ENCODE data around the gene SCN4B. TPM values are rescaled to one million over a fixed set of nuclear protein-coding genes. Genes with fewer than 3 reads are reported as not detected.
"Not testable (repeated sequence)": the region's sequence is repeated elsewhere in the genome, so short reads cannot be mapped to it uniquely, and the experiment has no call there.

Gene SCN4B, protein sequence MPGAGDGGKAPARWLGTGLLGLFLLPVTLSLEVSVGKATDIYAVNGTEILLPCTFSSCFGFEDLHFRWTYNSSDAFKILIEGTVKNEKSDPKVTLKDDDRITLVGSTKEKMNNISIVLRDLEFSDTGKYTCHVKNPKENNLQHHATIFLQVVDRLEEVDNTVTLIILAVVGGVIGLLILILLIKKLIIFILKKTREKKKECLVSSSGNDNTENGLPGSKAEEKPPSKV
- under 1 TPM; 0.26 to 0.27 TPM for total RNA-seq

DNA sequence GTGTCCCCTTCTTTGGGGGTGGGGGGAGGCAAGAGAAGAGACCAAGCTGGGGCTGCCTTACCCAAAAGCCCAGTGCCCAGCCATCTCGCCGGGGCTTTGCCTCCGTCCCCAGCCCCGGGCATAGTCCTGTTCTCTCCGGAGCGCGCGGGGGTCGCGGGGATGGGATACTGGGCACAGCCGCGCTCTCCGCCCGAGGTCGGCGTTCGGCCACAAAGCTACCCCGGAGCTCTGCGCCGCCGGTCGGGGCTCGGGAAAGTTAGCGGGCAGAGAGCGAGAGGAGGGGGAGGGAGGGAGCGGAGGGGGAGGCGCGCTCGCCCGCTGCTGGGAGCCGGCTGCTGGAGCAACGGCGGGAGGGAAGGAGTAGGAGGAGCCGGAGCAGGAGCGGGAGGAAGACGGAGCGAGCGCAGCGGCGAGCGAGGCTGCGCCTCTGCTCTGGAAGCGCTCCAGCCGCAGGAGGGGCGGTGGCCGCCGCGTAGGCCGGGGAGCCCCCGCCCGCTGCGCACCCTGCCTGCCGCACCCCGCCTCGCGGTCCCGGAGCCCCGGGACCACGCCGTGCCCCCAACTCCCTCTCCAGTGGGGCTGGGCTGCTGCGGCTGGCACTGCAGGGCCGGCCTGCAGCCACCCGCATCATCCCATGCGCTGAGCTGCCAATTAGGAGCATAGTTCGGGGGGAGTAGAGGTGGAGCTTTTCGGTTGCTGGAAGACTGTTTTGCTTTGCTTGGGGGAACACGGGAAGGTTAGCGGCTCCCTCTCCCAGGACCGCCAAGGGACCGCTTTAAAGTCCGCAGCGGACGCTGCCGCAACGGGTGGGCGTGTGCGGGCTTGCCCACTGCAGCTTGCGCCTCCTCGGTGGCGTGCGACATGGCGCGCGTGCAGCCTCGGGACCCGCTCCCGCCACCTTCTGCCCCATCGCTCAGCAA is at the start of gene SCN4B:
TSS of gene SCN4B (minus strand) at position 272 of the 920 bp plus-strand sequence. CDS start at position 122, 150 bp downstream.
- Mint-ChIP-seq H3K27ac (no peak within 1 kb of the TSS), H3K27me3 (peaks cover 54% of the 10 kb centered on the region), H3K4me1 (peaks cover 6% of the 10 kb centered on the region), H3K4me3 (peak within 1 kb of the TSS; percentile 38), H3K9me3 (ENCODE audit: low read depth) (no peaks in the 10 kb centered on the region), H3K36me3 (ENCODE audit: low read depth) (no peaks in the 10 kb centered on the region)
- DNase-seq = peak; percentile 40
- ChIA-PET CTCF (interaction anchor here (1.1 to 1.7 kb wide), 2 partner anchors 8 to 19 kb away, joined by 3 to 12 read pairs; no protein-coding TSS in a partner anchor), POLR2A (interaction anchor here (0.5 to 0.6 kb wide), 2 partner anchors 80 to 299 kb away, joined by 3 to 4 read pairs; no protein-coding TSS in a partner anchor)
- ATAC-seq = peak; percentile 43
- intact Hi-C loops (cut with DNase I, micrococcal nuclease) = no loop called here

DNA sequence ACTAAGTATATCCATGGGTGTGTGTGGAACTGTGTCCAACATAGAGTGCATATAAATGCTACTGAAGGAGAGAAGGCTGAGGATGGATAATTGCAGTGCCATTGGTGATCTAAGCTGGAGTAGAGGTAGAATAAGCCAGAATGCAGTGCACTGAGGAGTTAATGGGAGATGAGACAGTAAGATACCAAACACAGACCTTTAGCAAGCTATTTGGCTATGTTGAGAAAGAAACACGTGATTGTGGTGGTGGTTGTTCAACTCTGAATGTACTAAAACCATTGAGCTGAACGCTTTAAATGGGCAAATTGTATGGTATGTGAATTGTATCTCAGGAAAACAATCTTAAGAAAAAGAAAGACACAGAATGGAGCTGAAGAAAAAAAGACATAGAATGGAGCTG is 49.3 kb upstream of the SCN4B start:
- Mint-ChIP-seq H3K27ac (no peak overlapping the region), H3K4me3 (no peak overlapping the region), H3K9me3 (ENCODE audit: low read depth) (no peaks in the 10 kb centered on the region), H3K36me3 (ENCODE audit: low read depth) (peaks cover 23% of the 10 kb centered on the region), H3K27me3 (no peaks in the 10 kb centered on the region), H3K4me1 (peaks cover 14% of the 10 kb centered on the region)
- CTCF ChIA-PET = interaction anchor here (1.0 to 1.8 kb wide), 9 partner anchors 10 to 63 kb away, joined by 3 to 16 read pairs (median 5); partner anchors contain the start of genes JAML and MPZL3
- POLR2A ChIA-PET = interaction anchor here (0.7 to 1.7 kb wide), 4 partner anchors 13 to 22 kb away, joined by 4 to 14 read pairs (median 6); partner anchors contain the start of gene JAML
- ATAC-seq = no peak
- intact Hi-C loops (cut with DNase I, micrococcal nuclease) = loop anchor here (1.0 to 5.0 kb wide), 8 partner anchors 15 to 370 kb away; partner anchors contain the start of genes ARCN1 (in 1 of the 2), CD3D (in 1 of the 2), CD3G (in 1 of the 2) and JAML (in 1 of the 2)
- no peak for DNase-seq

DNA sequence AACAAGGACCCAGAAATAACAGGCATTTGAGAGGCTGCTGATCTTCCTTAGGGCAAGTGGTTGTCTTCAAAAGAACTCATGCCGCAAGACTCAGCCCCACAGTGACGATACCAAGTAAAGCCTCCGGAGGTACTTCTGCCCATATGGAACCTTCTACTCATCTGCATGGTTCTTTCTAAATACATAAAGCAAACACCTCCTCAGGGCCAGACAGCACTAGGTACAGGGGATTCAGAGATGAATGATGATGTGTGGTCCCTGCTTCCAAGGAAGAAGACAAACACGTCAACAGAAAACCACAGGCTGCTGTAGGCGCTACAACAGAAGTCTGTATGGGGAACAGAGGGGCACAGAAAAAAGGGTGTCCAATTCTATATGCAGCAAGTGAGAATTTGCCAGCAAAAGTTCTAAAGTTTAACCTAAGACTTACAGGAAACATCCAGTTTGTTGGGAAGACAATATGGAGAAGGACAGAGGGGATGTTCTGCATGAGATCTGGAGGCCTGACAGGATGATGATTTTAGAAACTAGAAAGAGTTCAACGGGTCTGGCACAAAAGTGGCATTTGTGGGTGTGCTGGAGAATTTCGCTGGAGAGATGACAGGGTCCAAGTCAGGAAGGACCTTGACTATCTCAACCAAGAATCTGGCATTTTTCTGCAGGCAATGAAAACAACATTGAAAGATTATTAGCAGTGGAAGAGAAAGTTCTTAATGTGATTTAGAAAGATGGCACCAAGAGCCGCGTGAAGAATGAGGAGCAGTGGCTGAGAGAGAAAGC is 48.5 kb upstream of the SCN4B start:
- H3K27me3 Mint-ChIP-seq = no peaks in the 10 kb centered on the region
- CTCF ChIA-PET = interaction anchor here (1.3 to 1.8 kb wide), 3 partner anchors 16 to 51 kb away, joined by 3 to 16 read pairs (median 4); no protein-coding TSS in a partner anchor

DNA sequence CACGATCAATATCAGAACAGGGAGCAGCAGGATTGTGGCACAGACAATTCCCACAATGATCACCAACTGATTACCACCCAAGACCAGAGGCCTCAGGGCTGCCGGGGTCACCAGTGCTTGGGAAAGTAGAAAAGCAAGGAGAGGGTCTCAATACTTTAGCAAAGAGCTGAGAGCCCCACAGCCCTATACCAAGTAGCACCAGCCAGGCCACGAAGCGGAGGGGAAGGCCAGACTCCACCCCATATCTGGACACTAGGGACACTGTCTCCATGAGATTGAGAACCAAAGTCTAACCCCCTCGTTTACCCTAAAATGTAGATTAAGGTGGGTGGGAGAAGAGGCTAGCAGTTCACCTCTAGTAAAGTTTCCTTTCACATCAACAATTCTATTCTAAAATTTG is 47.9 kb upstream of the SCN4B start:
- intact Hi-C loops (cut with DNase I, micrococcal nuclease) = loop anchor here (2.0 to 5.0 kb wide), 4 partner anchors 142 to 372 kb away; partner anchors contain the start of genes ARCN1 (in 1 of the 2), CD3D (in 1 of the 2) and CD3G (in 1 of the 2)
- ChIA-PET POLR2A (interaction anchor here (1.1 kb wide), 1 partner anchor 16 kb away, joined by 5 read pairs; no protein-coding TSS in a partner anchor), CTCF (interaction anchor here (1.3 to 2.8 kb wide), 6 partner anchors 16 to 91 kb away, joined by 3 to 27 read pairs (median 9); partner anchors contain the start of gene JAML)
- DNase-seq (no peak), ATAC-seq (no peak)
- H3K27me3 Mint-ChIP-seq = no peaks in the 10 kb centered on the region
- H3K36me3 Mint-ChIP-seq (ENCODE audit: low read depth) = peaks cover 35% of the 10 kb centered on the region
- peaks cover 14% of the 10 kb centered on the region for H3K4me1 Mint-ChIP-seq
- no peak overlapping the region for H3K4me3 Mint-ChIP-seq
- H3K27ac Mint-ChIP-seq = no peak overlapping the region
- H3K9me3 Mint-ChIP-seq (ENCODE audit: low read depth) = no peaks in the 10 kb centered on the region

More for the DNA sequence above, 48.5 kb upstream of the SCN4B start:
- intact Hi-C loops (cut with DNase I, micrococcal nuclease) = loop anchor here (1.0 to 5.0 kb wide), 8 partner anchors 16 to 371 kb away; partner anchors contain the start of genes ARCN1 (in 1 of the 2), CD3D (in 1 of the 2), CD3G (in 1 of the 2) and JAML (in 1 of the 2)
- POLR2A ChIA-PET = interaction anchor here (1.2 to 1.4 kb wide), 2 partner anchors 14 to 23 kb away, joined by 5 to 8 read pairs; partner anchors contain the start of gene JAML
- peak; percentile 88 for ATAC-seq
- Mint-ChIP-seq H3K36me3 (ENCODE audit: low read depth) (peaks cover 31% of the 10 kb centered on the region), H3K9me3 (ENCODE audit: low read depth) (no peaks in the 10 kb centered on the region), H3K27ac (no peak overlapping the region), H3K4me1 (peaks cover 14% of the 10 kb centered on the region), H3K4me3 (no peak overlapping the region)
- peak; percentile 72 for DNase-seq

DNA sequence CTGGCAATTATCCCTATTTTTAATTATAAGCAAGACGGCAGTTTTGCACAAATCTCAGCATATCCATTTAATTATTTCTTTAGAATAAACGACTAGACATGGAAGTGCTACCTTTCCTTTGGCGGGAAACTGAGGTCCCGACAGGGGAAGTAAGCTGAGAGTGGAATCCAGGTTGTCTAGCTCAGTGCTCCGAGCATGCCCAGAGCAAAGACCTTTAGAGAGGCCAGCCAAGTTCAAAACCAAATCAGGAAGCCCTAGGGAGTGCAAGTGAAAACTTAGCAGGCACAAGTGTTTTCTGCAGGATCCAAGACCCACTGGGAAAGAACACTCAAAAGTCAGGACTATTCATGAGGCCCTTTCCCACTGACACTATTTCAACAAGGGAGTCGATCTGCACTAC is 46.5 kb upstream of the SCN4B start:
- peaks cover 14% of the 10 kb centered on the region for H3K4me1 Mint-ChIP-seq
- peaks cover 48% of the 10 kb centered on the region for H3K36me3 Mint-ChIP-seq (ENCODE audit: low read depth)
- H3K9me3 Mint-ChIP-seq (ENCODE audit: low read depth) = no peaks in the 10 kb centered on the region
- H3K4me3 Mint-ChIP-seq = peak overlapping the region; percentile 18
- ATAC-seq = no peak
- intact Hi-C loops (cut with DNase I, micrococcal nuclease) = no loop called here
- no peak for DNase-seq
- CTCF ChIA-PET = interaction anchor here (0.6 to 2.8 kb wide), 58 partner anchors 9 to 371 kb away, joined by 3 to 27 read pairs (median 6); partner anchors contain the start of genes CD3D, CD3E, CD3G and JAML
- peak overlapping the region; percentile 83 for H3K27ac Mint-ChIP-seq
- no peaks in the 10 kb centered on the region for H3K27me3 Mint-ChIP-seq
- POLR2A ChIA-PET = interaction anchor here (0.6 to 1.6 kb wide), 10 partner anchors 10 to 244 kb away, joined by 3 to 10 read pairs (median 6); partner anchors contain the start of gene JAML

DNA sequence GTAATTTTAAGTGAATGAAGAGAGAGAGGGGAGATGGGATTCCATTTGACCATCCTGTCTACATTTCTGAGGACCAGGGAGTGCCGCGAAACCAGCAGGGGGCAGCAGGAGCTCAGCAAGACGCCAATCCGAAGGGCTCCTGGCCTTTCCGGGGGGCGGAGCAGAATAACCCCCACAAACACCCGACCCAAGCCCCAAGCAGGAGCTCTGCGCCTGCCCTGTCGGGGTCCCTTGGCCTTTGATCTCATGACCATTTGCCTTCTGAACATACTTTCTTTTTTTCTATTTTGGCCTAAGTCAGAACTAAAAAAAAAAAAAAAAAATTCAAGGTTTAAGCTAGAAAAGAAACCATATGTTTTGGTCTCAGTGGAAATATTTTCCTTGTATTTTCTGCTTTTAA is 45.7 kb upstream of the SCN4B start:
- H3K27ac Mint-ChIP-seq = peak overlapping the region; percentile 71
- peaks cover 56% of the 10 kb centered on the region for H3K36me3 Mint-ChIP-seq (ENCODE audit: low read depth)
- H3K27me3 Mint-ChIP-seq = no peaks in the 10 kb centered on the region
- H3K4me3 Mint-ChIP-seq = peak overlapping the region; percentile 20
- ChIA-PET POLR2A (interaction anchor here (0.6 to 1.6 kb wide), 12 partner anchors 10 to 572 kb away, joined by 3 to 10 read pairs (median 5); partner anchors contain the start of gene JAML), CTCF (interaction anchor here (0.6 to 2.8 kb wide), 69 partner anchors 10 to 815 kb away, joined by 3 to 27 read pairs (median 5); partner anchors contain the start of genes CD3D, CD3E, CD3G and JAML)
- intact Hi-C loops (cut with DNase I, micrococcal nuclease) = loop anchor here (1.0 kb wide), 4 partner anchors 53 to 290 kb away; no protein-coding TSS in a partner anchor
- peaks cover 14% of the 10 kb centered on the region for H3K4me1 Mint-ChIP-seq
- peak; percentile 35 for ATAC-seq
- H3K9me3 Mint-ChIP-seq (ENCODE audit: low read depth) = no peaks in the 10 kb centered on the region
- DNase-seq = peak; percentile 92

DNA sequence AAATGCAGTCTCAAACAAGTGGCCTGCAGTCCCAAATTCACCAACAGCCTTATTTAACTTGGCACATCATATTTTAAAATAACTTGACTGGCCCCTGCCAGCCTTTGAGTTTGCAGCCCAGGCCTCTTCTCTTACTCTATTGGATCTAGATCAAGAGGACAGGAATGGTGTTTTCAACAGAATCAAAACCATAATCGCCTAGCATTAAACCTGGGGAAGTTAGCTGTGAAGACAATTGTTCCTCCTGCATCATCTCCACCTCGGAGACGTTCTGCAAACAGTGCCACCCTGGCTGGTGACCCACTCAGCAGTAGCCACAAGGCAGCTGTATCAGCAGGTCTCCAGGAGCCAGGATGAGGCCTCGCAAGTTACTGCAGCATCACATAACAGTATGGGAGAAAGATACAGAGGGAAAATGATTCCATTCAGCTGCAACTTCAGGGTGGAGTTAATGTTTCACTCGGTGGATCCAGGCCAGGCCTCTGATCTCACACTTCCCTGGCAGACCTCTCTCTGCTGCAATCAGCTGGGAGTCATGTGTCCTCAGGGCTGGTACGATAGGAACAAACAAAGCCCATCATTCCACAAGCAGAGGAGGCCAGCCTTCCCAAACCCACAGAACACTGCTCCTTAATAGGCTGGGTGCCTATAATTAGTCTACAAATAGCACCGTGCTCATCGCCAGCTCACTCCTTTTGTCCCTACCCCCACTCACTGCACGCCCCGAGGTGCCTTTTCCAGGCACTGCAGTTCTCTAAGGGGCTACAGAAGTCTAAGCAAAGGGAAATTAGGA is 42.4 kb upstream of the SCN4B start:
- no peak overlapping the region for H3K4me3 Mint-ChIP-seq
- no peak for DNase-seq
- no peak for ATAC-seq
- no peaks in the 10 kb centered on the region for H3K27me3 Mint-ChIP-seq
- POLR2A ChIA-PET = interaction anchor here (0.6 kb wide), 1 partner anchor 188 kb away, joined by 3 read pairs; no protein-coding TSS in a partner anchor
- H3K9me3 Mint-ChIP-seq (ENCODE audit: low read depth) = peaks cover 8% of the 10 kb centered on the region
- H3K36me3 Mint-ChIP-seq (ENCODE audit: low read depth) = peaks cover 80% of the 10 kb centered on the region
- H3K27ac Mint-ChIP-seq = no peak overlapping the region
- peaks cover 14% of the 10 kb centered on the region for H3K4me1 Mint-ChIP-seq
- intact Hi-C loops (cut with DNase I, micrococcal nuclease) = no loop called here
- CTCF ChIA-PET = interaction anchor here (0.5 to 1.3 kb wide), 10 partner anchors 15 to 411 kb away, joined by 3 to 6 read pairs (median 3); no protein-coding TSS in a partner anchor

DNA sequence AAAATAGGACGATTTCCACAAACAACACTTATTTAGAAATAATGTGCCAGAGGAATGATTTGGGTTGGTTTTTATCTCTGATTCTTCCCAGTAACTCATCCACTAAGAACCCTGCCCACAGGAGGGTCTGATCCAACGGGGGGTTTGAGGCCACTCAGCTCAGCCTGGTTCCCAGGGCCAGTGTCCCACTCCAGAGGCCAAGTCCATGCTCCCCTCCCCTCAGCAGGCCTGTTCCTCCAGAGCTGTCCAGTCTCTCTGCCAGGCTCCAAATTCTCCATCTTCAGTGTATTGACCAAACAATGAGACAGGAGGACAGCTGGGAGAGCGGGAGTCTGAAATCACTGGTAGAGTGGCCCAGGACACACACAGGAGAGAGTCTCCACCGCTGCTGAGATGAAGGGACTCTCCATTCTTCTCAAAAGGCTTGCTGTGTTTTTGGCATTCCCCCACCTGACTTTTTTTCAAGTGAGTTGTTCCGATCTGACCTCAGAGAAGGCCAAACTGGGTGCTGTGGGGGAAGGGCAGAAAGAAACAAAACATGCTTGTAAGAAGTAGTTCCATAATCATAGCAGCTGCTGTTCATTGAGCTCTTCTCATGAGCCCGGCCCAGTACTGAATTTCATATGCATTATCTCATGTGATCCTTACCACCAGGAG is 41.4 kb upstream of the SCN4B start:
- H3K36me3 Mint-ChIP-seq (ENCODE audit: low read depth) = peaks cover 75% of the 10 kb centered on the region
- H3K4me1 Mint-ChIP-seq = peaks cover 10% of the 10 kb centered on the region
- peaks cover 8% of the 10 kb centered on the region for H3K9me3 Mint-ChIP-seq (ENCODE audit: low read depth)
- ChIA-PET POLR2A (no interaction called here), CTCF (interaction anchor here (0.9 to 1.1 kb wide), 3 partner anchors 14 to 108 kb away, joined by 3 to 4 read pairs (median 3); no protein-coding TSS in a partner anchor)
- H3K27me3 Mint-ChIP-seq = peaks cover 2% of the 10 kb centered on the region
- no peak for ATAC-seq
- intact Hi-C loops (cut with DNase I, micrococcal nuclease) = no loop called here
- DNase-seq = no peak
- peak overlapping the region; percentile 43 for H3K27ac Mint-ChIP-seq
- no peak overlapping the region for H3K4me3 Mint-ChIP-seq

DNA sequence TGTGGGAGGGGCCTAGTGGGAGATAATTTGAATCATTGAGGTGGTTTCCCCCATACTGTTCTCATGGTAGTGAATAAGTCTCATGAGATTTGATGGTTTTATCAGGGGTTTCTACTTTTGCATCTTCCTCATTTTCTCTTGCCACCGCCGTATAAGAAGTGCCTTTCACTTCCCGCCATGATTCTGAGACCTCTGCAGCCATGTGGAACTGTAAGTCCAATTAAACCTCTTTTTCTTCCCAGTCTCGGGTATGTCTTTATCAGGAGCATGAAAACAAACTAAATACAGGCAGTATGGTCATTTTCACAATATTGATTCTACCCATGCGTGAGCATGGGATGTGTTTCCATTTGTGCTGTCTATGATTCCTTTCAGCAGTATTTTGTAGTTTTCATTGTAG is 40.2 kb upstream of the SCN4B start:
- H3K27me3 Mint-ChIP-seq; H3K4me1 Mint-ChIP-seq; H3K27ac Mint-ChIP-seq; H3K4me3 Mint-ChIP-seq; DNase-seq; intact Hi-C loops (cut with DNase I, micrococcal nuclease); ATAC-seq; H3K9me3 Mint-ChIP-seq (ENCODE audit: low read depth): not testable (repeated sequence)
- ChIA-PET CTCF (interaction anchor here (0.6 kb wide), 1 partner anchor 152 kb away, joined by 3 read pairs; no protein-coding TSS in a partner anchor), POLR2A (interaction anchor here (0.9 kb wide), 1 partner anchor 91 kb away, joined by 7 read pairs; no protein-coding TSS in a partner anchor)
- H3K36me3 Mint-ChIP-seq (ENCODE audit: low read depth) = peaks cover 64% of the 10 kb centered on the region
